Gastroesophageal sphincter (tissue), 4 donors: ENCODE results near the gene NEO1. TPM values are rescaled to one million over a fixed set of nuclear protein-coding genes. Genes with fewer than 3 reads are reported as not detected.

Experiments used
- ATAC-seq: fragments of 150-250 bp; one replicate; pipeline ENCODE4 v1.9.1; 2016; ENCODE audit warnings: mild to moderate bottlenecking, moderate library complexity
- H3K27ac ChIP-seq, 4 donors: fragments of 200-600 bp; sonication (generic) in 3 of 4; 1 replicate in 3 of 4; 2 replicates in 1 of 4; pipeline ENCODE4 v1.5.1; 2016 to 2019
- H3K27me3 ChIP-seq: fragments of 200-600 bp; sonication (generic); one replicate; pipeline ENCODE4 v1.5.1; 2019
- H3K36me3 ChIP-seq, 2 donors: fragments of 200-600 bp; sonication (generic); one replicate each; pipeline ENCODE4 v1.5.1; 2019; ENCODE audit warnings: control low read depth in 1 of 2
- H3K4me1 ChIP-seq, 3 donors: fragments of 200-600 bp; sonication (generic); 1 replicate in 2 of 3; 2 replicates in 1 of 3; pipeline ENCODE4 v1.5.1; 2016 to 2019; ENCODE audit warnings: control low read depth in 2 of 3
- H3K4me3 ChIP-seq, 2 donors: fragments of 200-600 bp; sonication (generic); one replicate each; pipeline ENCODE4 v1.5.1; 2019; ENCODE audit warnings: mild to moderate bottlenecking in 1 of 2, moderate library complexity in 1 of 2
- H3K9me3 ChIP-seq, 3 donors: fragments of 200-600 bp; sonication (generic); one replicate each; pipeline ENCODE4 v1.5.1; 2017 to 2019; ENCODE audit warnings: control low read depth in 2 of 3
- EP300 ChIP-seq: sonication (generic); formaldehyde crosslinking; IDR thresholded peaks from one replicate; pipeline ENCODE4 v1.6.1; 2017; ENCODE audit warnings: antibody characterized with exemption, mild to moderate bottlenecking
- POLR2A ChIP-seq, 2 donors: fragments of 450-650 bp; IDR thresholded peaks; one replicate each; pipeline ENCODE4 v1.6.1; 2017; ENCODE audit warnings: antibody characterized with exemption in 2 of 2, mild to moderate bottlenecking in 2 of 2, moderate library complexity in 1 of 2
- POLR2AphosphoS5 ChIP-seq: sonication (generic); formaldehyde crosslinking; IDR thresholded peaks from one replicate; pipeline ENCODE4 v1.6.1; 2017; ENCODE audit warnings: antibody characterized with exemption
- WGBS, 2 donors: methylation state at CpG; one replicate each; pipeline ENCODE4 v1.1.5; 2018; ENCODE audit warnings: low coverage in 1 of 2; 5-methylcytosine and 5-hydroxymethylcytosine counted together
- total RNA-seq, 4 donors: library from RNA; depleted of rRNA; stranded (reverse); fragments of >200 nt; gene quantifications; one replicate each; pipeline ENCODE4 v1.1.0, GENCODE V29; 2016
- TF ChIP-seq, protein P1 (sequence below), 4 experiments: fragments of 200-600 bp in 2 of 4; fragments of 450-650 bp in 2 of 4; sonication (generic) in 1 of 4; IDR thresholded peaks; one replicate each; pipeline ENCODE4 v1.5.1; 2017 to 2019; ENCODE audit warnings: antibody characterized with exemption in 4 of 4, mild to moderate bottlenecking in 2 of 4, moderate library complexity in 2 of 4

The NEO1 gene
- total RNA-seq, 4 donors from 2014 or later, result 28.3 to 61.7 (median 36.1) TPM

DNA sequence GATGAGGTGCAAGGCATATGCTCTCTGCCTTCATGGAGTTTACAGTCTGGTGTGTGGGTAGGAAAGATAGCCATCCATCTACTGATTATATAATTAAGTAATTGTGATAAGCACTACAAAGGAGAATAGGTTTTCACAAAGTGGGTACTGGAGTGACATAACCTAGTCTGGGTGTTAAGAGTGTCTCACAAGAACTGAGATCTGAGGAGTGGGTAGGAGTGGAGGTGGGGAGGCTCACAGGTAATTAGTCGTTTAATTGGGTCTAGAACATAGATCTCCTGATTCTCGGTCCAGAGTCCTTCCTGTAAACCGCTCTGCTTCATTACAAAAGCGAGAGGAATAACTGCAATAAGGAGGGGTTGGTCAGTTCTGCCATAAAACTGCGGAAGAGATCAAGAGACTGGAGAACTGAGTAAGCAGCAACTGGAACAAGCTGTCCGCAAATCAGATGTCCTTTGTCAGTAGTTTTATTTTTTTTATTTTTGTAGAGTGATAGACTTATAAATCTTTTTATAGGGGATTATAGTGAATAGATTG is 2.2 kb downstream of the NEO1 start:
- Histone ChIP-seq H3K27me3 (no peaks in the 10 kb centered on the region), H3K4me3 (no peak overlapping the region), H3K27ac (no peak overlapping the region), H3K4me1 (peaks cover 0 to 44% (median 2%) of the 10 kb centered on the region in 3 donors), H3K9me3 (no peaks in the 10 kb centered on the region), H3K36me3 (no peaks in the 10 kb centered on the region)
- no peak for TF ChIP-seq POLR2AphosphoS5
- TF ChIP-seq EP300, result no peak
- TF ChIP-seq POLR2A (IDR thresholded peaks at IDR 0.05), result no peak
- TF ChIP-seq, protein P1, sequence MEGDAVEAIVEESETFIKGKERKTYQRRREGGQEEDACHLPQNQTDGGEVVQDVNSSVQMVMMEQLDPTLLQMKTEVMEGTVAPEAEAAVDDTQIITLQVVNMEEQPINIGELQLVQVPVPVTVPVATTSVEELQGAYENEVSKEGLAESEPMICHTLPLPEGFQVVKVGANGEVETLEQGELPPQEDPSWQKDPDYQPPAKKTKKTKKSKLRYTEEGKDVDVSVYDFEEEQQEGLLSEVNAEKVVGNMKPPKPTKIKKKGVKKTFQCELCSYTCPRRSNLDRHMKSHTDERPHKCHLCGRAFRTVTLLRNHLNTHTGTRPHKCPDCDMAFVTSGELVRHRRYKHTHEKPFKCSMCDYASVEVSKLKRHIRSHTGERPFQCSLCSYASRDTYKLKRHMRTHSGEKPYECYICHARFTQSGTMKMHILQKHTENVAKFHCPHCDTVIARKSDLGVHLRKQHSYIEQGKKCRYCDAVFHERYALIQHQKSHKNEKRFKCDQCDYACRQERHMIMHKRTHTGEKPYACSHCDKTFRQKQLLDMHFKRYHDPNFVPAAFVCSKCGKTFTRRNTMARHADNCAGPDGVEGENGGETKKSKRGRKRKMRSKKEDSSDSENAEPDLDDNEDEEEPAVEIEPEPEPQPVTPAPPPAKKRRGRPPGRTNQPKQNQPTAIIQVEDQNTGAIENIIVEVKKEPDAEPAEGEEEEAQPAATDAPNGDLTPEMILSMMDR (IDR thresholded peaks at IDR 0.05), result no peak
- WGBS, 2 donors, result 86 to 98% methylated on average over 6 of the region's 6 CpGs
- no peak for ATAC-seq

DNA sequence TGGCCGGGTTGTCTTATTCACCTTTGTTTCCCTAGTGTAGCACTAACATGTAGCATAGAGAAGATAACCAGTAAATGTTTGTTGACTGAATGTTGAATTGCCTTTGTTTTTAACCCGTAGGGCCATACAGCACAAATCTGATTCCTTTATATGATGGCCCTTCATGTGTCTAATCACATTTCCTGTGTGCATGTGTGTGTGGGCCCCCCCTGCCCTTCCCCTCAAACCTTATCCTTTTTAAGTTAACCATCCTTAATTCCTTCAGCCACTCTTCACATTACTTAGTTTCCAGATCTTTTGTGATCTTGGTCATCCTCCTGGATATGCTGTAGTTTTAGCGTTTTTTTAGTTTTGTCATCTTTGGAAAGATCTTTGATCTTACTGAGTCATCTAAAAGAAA is 4.2 kb downstream of the NEO1 start:
- Histone ChIP-seq H3K27me3 (no peaks in the 10 kb centered on the region), H3K36me3 (no peaks in the 10 kb centered on the region), H3K9me3 (no peaks in the 10 kb centered on the region), H3K27ac (no peak overlapping the region), H3K4me1 (peaks cover 0 to 34% (median 2%) of the 10 kb centered on the region in 3 donors), H3K4me3 (no peak overlapping the region)
- 80 to 100% methylated on average over 2 to 3 of the region's 3 CpGs for WGBS, 2 donors
- no peak for TF ChIP-seq EP300
- TF ChIP-seq POLR2A (IDR thresholded peaks at IDR 0.05), result no peak
- TF ChIP-seq, protein P1 (IDR thresholded peaks at IDR 0.05), result no peak
- no peak for TF ChIP-seq POLR2AphosphoS5
- no peak for ATAC-seq

DNA sequence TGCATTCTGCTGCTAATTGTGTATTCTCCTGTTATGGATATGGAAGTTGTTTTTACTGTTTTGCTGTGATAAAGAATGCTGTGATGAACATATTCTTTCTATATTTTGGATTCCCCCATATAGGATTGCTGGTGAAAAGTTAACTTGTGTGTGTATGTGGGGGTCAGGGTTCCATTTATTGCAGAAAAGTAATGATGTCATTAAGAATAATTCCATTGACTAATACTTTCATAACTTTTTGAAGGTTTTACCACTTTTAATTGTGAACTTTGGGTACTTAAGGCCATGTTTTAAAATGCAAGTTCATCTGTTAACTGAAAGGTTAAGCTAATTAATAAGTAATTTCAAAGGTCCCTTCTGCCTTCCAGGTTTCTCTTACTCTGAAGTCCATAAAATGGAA is 6.2 kb downstream of the NEO1 start:
- no peak overlapping the region for H3K27ac ChIP-seq
- ATAC-seq, result no peak
- H3K4me3 ChIP-seq, result no peak overlapping the region
- no peaks in the 10 kb centered on the region for H3K36me3 ChIP-seq
- peaks cover 0 to 29% (median 2%) of the 10 kb centered on the region in 3 donors for H3K4me1 ChIP-seq
- H3K9me3 ChIP-seq, result no peaks in the 10 kb centered on the region
- TF ChIP-seq POLR2A (IDR thresholded peaks at IDR 0.05) (no peak), POLR2AphosphoS5 (no peak)
- no peaks in the 10 kb centered on the region for H3K27me3 ChIP-seq

DNA sequence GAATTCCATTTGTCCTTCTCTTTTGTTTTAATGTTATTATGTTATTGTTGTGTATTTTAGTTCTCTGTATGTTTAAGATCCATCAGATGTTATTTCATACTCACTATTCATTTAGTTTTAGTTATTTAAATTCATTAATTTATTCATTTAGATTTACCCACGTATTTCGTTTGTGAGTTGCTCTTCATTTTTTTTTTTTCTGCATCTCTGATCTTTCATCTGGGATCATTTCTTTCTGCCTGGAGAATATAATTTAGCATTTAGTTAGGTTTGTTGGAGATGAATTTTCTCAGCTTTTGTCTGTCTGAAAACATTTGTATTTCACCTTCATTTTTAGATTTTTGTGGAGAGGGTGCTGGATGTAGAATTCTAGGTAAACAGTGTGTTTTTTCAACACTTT is 12.9 kb downstream of the NEO1 start:
- ATAC-seq, result no peak
- 78 to 81% methylated on average over 2 of the region's 2 CpGs for WGBS, 2 donors
- H3K4me3 ChIP-seq, result no peak overlapping the region

DNA sequence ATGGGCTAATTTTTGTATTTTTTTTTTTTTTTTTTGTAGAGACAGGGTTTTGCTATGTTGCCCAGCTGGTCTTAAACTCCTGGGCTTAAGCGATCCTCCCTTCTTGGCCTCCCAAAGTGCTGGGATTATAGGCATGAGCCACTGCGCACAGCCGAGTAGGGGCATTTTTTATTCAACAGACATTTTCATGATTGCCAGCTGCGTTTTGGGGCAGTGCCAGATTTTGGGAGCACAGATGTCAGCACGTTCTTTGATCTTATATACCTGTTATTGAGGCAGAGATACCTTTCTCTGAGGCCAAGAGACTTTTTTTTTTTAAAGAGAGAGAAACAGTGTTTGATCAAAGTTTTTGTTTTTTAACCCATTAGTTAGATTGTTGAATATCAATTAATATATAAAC is 16.8 kb downstream of the NEO1 start:
- Histone ChIP-seq H3K4me1 (peaks cover 0 to 12% (median 2%) of the 10 kb centered on the region in 3 donors), H3K9me3 (no peaks in the 10 kb centered on the region), H3K27ac (no peak overlapping the region), H3K36me3 (no peaks in the 10 kb centered on the region), H3K4me3 (no peak overlapping the region), H3K27me3 (no peaks in the 10 kb centered on the region)
- TF ChIP-seq POLR2AphosphoS5, result no peak
- TF ChIP-seq, protein P1 (IDR thresholded peaks at IDR 0.05), result no peak
- no peak for TF ChIP-seq POLR2A (IDR thresholded peaks at IDR 0.05)
- TF ChIP-seq EP300, result no peak
- ATAC-seq, result no peak
- 80% methylated on average over 5 of the region's 5 CpGs; no CpG with 5 or more reads in 1 of the 2 donors for WGBS, 2 donors

More for the DNA sequence above, 12.9 kb downstream of the NEO1 start:
- Histone ChIP-seq H3K36me3 (no peaks in the 10 kb centered on the region), H3K4me1 (peaks cover 0 to under 1% (median 0%) of the 10 kb centered on the region in 3 donors), H3K27me3 (no peaks in the 10 kb centered on the region), H3K9me3 (no peaks in the 10 kb centered on the region), H3K27ac (no peak overlapping the region)
- TF ChIP-seq EP300 (no peak), POLR2A (IDR thresholded peaks at IDR 0.05) (no peak), POLR2AphosphoS5 (no peak)
- TF ChIP-seq, protein P1 (IDR thresholded peaks at IDR 0.05), result no peak
